HG03439 (cell line): ENCODE results near the gene STXBP4.

Source experiments
- ATAC-seq: cut with Tn5 transposase; IDR thresholded peaks from one replicate; pipeline ENCODE4 v1.9.1; 2021; ENCODE audit warnings: mild to moderate bottlenecking, moderate library complexity; ENCODE audit not compliant: unreplicated experiment

Gene STXBP4

GRCh38 chr17:54969658-54970572 is 1.4 kb downstream of the STXBP4 start:
- ATAC-seq: no peak

- ATAC-seq: no peak
Measured at GRCh38 chr17:54971147-54971546, 2.6 kb downstream of the STXBP4 start.

GRCh38 chr17:54971901-54972300 is 3.3 kb downstream of the STXBP4 start:
- ATAC-seq: no peak

GRCh38 chr17:54972406-54973138 is 4.0 kb downstream of the STXBP4 start:
- ATAC-seq: no peak

GRCh38 chr17:54974759-54975158 is 6.2 kb downstream of the STXBP4 start:
- ATAC-seq: no peak

- ATAC-seq: no peak
Measured at GRCh38 chr17:54976316-54976715, 7.8 kb downstream of the STXBP4 start.

- ATAC-seq: no peak
Measured at GRCh38 chr17:54977744-54978143, 9.2 kb downstream of the STXBP4 start.

GRCh38 chr17:54979657-54980056 is 11.1 kb downstream of the STXBP4 start:
- no peak for ATAC-seq

GRCh38 chr17:54980375-54980774 is 11.8 kb downstream of the STXBP4 start:
- ATAC-seq: no peak

GRCh38 chr17:54982399-54982798 is 13.8 kb downstream of the STXBP4 start:
- ATAC-seq: no peak

- ATAC-seq: no peak
Measured at GRCh38 chr17:54983260-54983659, 14.7 kb downstream of the STXBP4 start.

- no peak for ATAC-seq
Measured at GRCh38 chr17:54985476-54985875, 16.9 kb downstream of the STXBP4 start.

GRCh38 chr17:54990118-54990517 is 21.6 kb downstream of the STXBP4 start:
- no peak for ATAC-seq

GRCh38 chr17:54991567-54991966 is 23.0 kb downstream of the STXBP4 start:
- ATAC-seq: no peak

- no peak for ATAC-seq
Measured at GRCh38 chr17:54992797-54993639, 24.5 kb downstream of the STXBP4 start.

- ATAC-seq: no peak
Measured at GRCh38 chr17:54996441-54996840, 27.9 kb downstream of the STXBP4 start.

- no peak for ATAC-seq
Measured at GRCh38 chr17:55002458-55002857, 33.9 kb downstream of the STXBP4 start.

- no peak for ATAC-seq
Measured at GRCh38 chr17:55004484-55004883, 35.9 kb downstream of the STXBP4 start.

- ATAC-seq: no peak
Measured at GRCh38 chr17:55005520-55005919, 37.0 kb downstream of the STXBP4 start.

GRCh38 chr17:55023626-55024025 is 55.1 kb downstream of the STXBP4 start:
- no peak for ATAC-seq

GRCh38 chr17:55037828-55038227 is 69.3 kb downstream of the STXBP4 start:
- ATAC-seq: peak; percentile 95
